Activated CD4-positive, alpha-beta T cell treated with anti-CD3 and anti-CD28 coated beads, Interleukin-2, amount 50 U/mL, for 48 hours (primary cell): ENCODE results near the gene RPS2.
A peak's percentile ranks its signal among the peaks of the same experiment; 100 is the strongest.
"Not testable (repeated sequence)": the region's sequence is repeated elsewhere in the genome, so short reads cannot be mapped to it uniquely, and the experiment has no call there.

Experiments used
- DNase-seq, 2 experiments: peaks; one replicate each; pipeline ENCODE4 v3.0.0-alpha.2; 2020

The RPS2 gene

GRCh38 chr16:1964506-1965395, at the start of gene RPS2:
Gene RPS2, minus strand, starts transcription at chr16:1964826. Its CDS starts 201 bp downstream, at chr16:1964625.
- DNase-seq: peak; percentile 99

- no peak for DNase-seq
Measured at GRCh38 chr16:2013527-2013926, 48.9 kb upstream of the RPS2 start.

- not testable (repeated sequence) for DNase-seq
Measured at GRCh38 chr16:2011726-2012125, 47.1 kb upstream of the RPS2 start.

DNA sequence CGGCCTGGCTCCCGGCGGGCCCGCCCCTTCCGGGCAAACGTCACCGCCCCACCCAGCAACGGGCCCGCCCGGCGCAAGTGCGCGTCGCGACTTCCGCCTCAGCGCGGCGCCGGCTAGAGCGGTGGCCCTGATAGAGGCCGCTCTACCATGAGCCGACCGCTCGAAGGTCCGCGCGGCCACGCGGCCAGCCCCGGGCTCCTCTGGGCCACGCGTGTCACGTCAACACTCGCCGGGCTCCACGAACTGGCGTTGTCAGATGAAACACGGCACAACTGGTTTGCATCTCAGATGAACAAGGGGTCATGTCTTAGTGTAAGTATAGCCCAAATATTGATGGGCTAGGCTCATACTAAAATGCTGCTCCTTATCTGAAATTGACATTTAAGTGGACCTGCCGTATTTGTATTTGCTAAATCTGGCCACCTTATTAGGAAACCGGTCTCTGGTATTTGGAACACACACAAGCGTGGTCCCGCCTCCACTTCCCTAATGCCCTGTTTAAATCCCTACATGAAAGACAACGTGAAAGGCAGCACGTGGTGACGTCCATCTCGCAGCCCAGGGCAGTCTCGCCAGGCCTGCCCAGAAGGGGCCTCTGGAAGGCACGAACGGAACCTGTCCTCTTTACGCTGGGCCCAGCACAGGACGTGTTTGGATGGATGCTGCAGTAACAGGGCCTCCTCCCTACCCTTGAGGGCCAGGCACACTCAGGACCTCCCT, 45.3 kb upstream of the RPS2 start, which contains the start of gene ZNF598:
TSS of gene ZNF598 (minus strand) at position 31 of the 720 bp plus-strand sequence.
- DNase-seq: peak; percentile 76 to 79

- no peak for DNase-seq
Measured at GRCh38 chr16:2009164-2009711, 44.6 kb upstream of the RPS2 start.

- DNase-seq: peak; percentile 49 to 59
Measured at GRCh38 chr16:2008631-2009163, 44.1 kb upstream of the RPS2 start.

DNA sequence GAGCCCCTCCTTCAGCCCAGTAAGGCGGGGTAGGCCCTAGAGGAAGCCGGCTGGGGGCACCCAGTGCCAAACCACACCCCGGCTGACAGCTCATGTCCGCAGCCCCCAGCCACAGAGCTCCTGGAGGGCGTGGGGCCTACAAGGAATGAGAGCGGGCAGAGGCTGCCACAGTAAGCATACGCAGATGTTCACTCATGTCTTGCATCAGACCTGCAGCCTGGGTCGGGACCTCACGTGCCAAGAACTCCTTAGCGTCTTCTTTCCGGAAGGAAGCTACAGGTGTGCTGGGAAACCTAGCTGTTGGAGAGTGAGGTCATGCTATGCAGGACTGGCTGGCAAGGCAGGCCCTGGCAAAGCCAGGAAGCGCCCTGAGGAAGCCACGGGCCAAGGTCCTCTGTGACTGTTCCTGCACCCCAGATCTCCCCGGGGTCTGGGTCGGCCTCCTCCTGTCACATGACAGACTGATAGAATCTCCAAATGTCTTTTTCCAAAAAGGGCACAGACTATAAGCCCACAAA, 43.4 kb upstream of the RPS2 start:
- no peak for DNase-seq

- no peak for DNase-seq
Measured at GRCh38 chr16:2007081-2007836, 42.6 kb upstream of the RPS2 start.

- no peak for DNase-seq
Measured at GRCh38 chr16:2006317-2006716, 41.7 kb upstream of the RPS2 start.

DNA sequence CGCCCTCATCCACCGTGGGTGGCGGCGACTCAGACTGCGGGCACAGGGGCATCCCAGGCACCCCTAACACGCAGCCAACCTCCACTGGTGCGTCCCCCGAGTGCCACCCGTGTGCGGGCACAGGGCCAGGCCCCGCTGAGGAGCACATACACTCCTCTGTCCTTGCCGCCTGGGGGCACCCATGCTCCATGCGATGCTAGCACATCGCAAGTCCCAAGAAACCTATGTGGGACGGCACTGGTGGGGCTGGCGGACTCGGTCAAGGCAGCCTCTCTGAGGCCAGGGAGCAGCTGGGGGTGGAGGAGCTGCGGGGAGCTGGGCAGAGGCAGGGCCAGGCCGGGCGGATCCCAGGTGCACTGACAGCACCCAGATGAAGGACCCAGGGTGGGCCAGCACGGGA, 41.0 kb upstream of the RPS2 start:
- DNase-seq: no peak

DNA sequence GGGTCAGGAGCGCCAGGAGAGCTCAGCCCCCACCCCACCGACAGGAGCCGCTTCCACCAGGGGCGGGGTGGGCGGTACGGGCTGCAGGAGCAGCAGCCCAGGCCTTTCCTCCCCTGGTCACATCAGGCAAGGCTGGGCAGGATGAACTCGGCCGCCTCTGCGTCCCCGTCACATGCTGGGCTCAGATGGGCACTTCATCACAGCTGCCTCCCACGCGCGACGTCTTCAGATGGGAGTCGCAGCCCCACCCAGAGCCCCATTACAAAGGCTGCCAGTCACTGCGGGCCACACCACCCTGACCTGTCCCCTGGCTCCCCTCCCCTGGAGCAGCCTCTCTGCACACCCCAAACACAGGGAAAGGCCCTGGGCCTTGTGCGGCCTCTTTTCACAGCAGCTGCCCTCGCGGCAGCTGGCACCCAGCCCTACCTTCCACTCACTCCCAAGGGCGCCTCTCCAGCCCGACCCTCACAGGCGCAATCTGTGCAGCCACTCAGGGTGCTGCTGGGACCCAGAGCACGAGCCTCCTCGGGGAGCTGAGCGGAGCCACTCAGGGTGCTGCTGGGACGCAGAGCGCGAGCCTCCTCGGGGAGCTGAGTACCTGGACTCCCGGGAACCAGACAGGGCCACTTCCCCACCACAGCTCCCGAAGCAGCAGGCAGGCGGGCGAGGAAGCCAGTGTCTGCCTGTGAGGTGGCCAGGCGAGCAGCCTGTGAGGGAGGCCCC, 40.3 kb upstream of the RPS2 start:
- DNase-seq: no peak

- peak; percentile 92 to 93 for DNase-seq
Measured at GRCh38 chr16:2003827-2004641, 39.4 kb upstream of the RPS2 start.

DNA sequence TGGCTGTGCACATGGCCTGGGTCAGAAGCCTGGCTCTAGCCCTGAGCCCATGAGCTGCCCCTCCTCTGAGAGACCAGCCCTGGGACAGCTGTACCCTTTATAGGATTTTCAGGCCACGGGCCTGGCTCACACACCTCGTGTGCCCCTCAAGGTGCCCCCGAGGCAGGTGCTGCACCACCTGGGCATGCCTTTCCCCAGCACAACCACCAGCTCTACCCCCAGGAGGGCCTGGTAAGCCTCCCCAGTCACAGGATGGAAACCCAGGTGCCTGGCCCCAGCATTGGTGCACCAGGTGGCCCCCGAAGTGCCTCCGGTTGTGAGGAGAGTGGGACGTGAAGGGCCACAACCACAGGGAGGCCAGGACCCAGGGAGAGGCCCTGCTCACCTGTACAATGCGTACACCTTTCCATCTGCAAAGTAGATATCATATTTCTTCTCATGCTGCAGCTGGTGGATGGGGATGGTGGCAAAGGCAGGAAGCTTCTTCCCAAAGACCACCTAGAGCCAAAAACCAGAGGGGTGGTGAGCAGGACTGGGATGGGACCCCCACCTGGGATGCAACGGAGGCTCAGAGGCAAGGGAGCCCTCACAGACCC, 38.7 kb upstream of the RPS2 start:
- DNase-seq: no peak

DNA sequence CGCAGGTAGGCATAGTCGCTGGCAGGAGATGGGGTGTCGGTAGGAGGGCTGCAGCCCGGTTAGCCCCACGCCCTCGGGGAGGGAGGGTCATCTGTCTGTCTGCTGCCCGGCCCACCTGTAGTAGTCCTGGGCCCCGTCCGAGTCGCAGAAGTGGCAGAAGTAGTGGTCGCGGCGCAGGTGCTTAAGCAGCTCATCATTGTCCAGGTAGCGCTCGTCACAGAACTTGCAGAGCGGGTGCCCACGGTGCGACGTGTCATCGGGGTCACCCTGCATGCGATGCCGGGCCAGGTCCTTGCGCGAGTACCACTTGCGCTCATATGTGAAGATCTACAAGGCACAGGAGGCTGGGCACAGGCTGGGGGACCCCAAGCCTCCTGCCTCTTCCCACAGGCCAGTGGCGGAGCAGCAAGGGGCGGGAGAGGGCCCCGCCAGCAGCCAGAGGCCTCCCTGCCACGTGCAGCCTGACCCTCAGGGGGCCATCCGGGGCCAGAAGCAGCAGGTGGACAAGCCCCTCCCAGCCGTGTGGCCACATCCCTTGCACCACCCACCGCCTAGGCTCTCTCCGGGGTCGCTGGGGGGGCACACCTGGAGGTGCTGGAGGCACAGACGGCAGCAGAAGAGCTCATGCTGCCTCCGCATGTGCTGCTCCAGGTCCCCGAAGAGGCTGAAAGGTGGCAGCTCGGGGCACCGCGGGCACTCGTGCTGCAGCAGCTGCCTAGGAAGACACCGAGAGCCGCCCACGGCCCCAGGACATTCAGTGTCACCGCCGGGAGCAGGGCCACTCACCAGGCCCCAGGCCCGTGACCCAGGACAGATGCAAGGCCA, 38.0 kb upstream of the RPS2 start:
- DNase-seq: no peak

- no peak for DNase-seq
Measured at GRCh38 chr16:2001456-2002355, 37.1 kb upstream of the RPS2 start.

GRCh38 chr16:2001035-2001434, 36.4 kb upstream of the RPS2 start:
- no peak for DNase-seq

DNA sequence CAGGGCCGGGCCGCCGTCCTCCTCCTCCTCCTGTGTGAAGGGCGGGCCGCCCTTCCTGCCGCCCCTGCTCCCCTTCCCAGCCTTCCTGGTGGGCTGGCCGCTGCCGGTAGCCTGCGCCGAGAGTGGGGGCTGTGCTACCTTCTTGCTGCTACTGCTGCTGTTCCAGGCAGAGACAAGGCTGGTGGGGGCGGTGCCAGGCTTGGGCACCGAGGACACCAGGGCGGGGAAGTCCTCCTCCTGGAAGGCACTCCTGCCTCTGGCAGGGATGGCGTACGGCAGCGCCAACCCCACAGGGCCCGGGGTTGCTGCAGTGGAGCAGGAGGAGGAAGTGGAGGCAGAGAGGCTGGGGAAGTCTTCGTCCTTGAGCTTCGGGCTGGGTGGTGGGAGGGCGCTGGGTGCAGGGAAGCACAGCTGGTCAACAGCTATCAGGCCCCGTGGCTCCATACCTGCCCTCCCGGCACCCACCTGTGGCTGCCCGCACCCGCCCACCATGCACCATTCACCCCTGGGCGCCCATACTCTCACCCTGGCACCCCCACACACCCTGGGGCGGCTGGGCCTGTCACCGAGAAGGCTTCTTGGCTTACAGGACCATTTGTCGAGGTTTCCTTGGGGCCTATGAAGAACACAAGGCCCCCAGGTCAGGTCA, 35.4 kb upstream of the RPS2 start:
- DNase-seq: no peak
